ENCODE measurements around the gene ING4.

Gene ING4

DNA sequence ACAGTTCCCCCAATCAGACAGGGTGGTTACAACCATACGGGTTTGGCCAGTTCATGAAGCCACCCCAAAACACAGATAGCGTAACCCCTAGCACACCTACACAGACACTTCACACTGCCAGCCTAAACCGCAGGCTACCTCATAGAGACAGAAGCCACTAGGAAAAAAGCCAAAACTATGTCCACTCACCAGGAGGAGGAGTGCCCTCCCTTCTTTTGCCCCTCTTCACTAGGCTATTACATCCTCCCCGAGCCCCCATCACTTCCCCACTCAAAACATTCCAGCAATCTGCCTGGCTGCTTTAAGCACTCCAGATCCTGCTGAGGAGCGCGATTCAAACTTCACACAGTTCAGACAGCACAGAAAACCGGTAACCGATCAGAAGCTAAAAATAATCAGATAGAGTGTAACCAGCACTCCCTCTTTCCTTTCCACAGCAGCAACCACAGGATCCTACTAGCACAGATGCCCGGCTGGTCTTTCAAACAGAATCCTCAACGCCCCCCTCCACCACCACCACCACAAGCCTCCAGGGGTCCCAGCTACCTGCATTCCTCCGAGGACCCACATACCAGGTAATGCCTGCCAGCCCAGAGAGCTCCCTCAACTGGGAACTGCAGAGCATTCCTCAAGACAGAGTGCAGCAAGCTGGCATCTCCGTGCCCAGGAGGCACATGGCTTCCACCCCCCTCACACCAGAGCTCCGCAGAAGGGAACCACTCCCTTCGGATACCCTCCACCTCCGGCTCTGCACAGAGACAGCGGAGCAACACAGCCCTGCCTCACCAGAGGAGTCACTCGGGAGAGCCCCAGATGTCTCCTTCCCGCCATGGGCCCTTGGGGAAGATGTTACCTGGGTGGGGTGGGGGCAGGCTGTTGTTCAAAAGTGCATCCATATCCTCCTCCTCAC lies 57.2 kb downstream of the ING4 start:
- DNase-seq = no peak

DNA sequence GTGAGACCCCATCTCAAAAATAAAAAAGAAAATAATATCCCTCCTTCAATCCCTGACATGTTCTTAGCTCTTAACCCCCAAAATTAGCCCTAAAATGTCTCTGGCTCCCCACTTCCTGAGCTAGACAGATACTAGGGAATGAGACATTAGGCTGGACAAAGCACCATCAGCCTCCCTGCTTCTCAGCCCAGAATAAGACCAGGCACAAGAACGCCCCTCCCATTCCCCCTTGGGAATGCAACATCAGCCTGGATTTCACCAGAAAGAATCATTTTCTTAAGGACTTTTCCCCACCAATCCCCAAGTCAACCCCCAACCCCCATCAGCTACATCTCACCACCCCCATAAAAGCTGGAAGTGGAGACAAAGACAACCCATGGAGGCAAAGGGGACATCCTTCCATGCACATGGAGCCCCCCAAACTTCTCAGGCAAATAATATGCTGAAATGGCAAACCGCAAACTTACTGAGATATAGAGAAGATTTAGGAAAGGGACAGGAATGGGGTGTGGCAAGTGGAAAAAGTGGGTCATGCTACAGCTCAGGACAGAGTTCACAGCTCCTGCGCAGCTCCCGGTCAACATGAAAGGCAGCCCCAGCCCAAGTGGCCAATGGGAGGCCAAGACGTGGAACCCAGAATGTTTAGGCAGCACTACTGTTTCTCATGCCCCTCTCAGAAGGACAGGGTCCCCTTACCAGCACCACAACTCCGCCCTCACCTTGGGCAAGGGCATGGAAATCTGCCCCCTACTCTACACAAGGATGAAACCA lies 58.5 kb downstream of the ING4 start:
- no peak for DNase-seq

DNA sequence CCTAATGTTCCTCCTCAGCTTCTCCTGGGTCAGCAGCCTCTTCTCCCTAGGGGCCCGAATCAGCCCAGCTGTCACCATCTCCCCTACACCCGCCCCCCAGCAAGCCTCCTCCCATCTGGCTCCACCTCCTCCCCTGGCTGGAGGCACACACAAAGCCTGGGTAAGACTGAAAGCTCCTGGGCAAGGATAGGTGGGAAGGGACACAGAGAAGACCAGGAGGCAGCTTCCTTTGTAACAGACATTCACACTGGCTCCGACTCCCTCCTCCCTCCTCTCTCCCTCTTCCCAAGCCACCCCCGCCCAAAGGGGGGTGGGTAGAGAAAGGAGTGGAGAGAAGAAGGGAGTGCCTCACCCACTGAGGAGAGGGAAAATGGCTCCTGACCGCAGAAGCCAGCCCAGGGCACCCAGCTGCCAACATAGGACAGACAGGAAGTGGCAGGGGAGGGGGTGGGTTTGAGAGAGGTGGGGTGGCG lies 59.8 kb downstream of the ING4 start:
- DNase-seq = no peak

DNA sequence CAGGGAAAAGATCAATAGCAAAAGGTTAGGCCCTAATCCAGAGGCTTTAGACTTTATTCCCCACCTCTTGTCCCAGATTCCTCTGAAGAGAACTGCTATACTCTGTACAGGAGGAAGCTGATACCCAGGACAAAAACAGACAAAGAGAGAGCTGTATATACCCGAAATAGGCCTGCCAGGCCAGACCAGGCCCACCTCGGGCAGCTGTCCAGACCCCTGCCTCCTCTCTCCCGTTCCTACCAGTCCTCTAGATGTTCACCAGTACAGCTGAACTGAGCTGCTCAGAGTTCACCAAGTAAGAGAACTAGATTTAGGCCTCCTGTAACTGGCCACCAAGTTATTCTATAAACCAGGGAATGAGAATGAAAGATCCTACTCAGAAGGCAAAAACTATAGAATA lies 60.4 kb downstream of the ING4 start:
- DNase-seq = no peak

All from GDM1 (cell line).